Stimulated activated CD8-positive, alpha-beta memory T cell treated with anti-CD3 and anti-CD28 coated beads, Interleukin-15, amount 100 ng/mL, for 4 hours (primary cell): Measurements from ENCODE around the gene LINGO1.

Experiments
- DNase-seq, 2 donors: peaks; one replicate each; pipeline ENCODE4 v3.0.0-alpha.2; 2020; ENCODE audit warnings: low read depth in 2 of 2

LINGO1 gene

GRCh38 chr15:77657634-77658238 is 25.0 kb upstream of the LINGO1 start:
- no peak for DNase-seq

GRCh38 chr15:77656294-77656693 is 23.6 kb upstream of the LINGO1 start:
- no peak for DNase-seq

GRCh38 chr15:77654975-77655374 is 22.3 kb upstream of the LINGO1 start:
- DNase-seq: no peak

- DNase-seq: no peak
Measured at GRCh38 chr15:77653832-77654480, 21.2 kb upstream of the LINGO1 start.

- DNase-seq: no peak
Measured at GRCh38 chr15:77650265-77650664, 17.6 kb upstream of the LINGO1 start.

- no peak for DNase-seq
Measured at GRCh38 chr15:77649610-77650009, 16.9 kb upstream of the LINGO1 start.

GRCh38 chr15:77649017-77649416 is 16.3 kb upstream of the LINGO1 start:
- no peak for DNase-seq

- DNase-seq: no peak
Measured at GRCh38 chr15:77647961-77648360, 15.2 kb upstream of the LINGO1 start.

GRCh38 chr15:77646104-77646694 is 13.5 kb upstream of the LINGO1 start:
- no peak for DNase-seq

GRCh38 chr15:77645602-77646001 is 12.9 kb upstream of the LINGO1 start:
- DNase-seq: no peak

- DNase-seq: no peak
Measured at GRCh38 chr15:77644543-77645247, 12.0 kb upstream of the LINGO1 start.

GRCh38 chr15:77643764-77644163 is 11.1 kb upstream of the LINGO1 start:
- DNase-seq: no peak

- no peak for DNase-seq
Measured at GRCh38 chr15:77642793-77643430, 10.2 kb upstream of the LINGO1 start.

GRCh38 chr15:77641999-77642398 is 9.3 kb upstream of the LINGO1 start:
- no peak for DNase-seq

- no peak for DNase-seq
Measured at GRCh38 chr15:77640615-77641014, 7.9 kb upstream of the LINGO1 start.

GRCh38 chr15:77639431-77639830 is 6.7 kb upstream of the LINGO1 start:
- no peak for DNase-seq

GRCh38 chr15:77637851-77638692 is 5.4 kb upstream of the LINGO1 start:
- no peak for DNase-seq

GRCh38 chr15:77636209-77636608 is 3.5 kb upstream of the LINGO1 start:
- DNase-seq: no peak

GRCh38 chr15:77634266-77634962 is 1.7 kb upstream of the LINGO1 start:
- DNase-seq: no peak

GRCh38 chr15:77633913-77634265 is 1.2 kb upstream of the LINGO1 start:
- no peak for DNase-seq
